GM21619 (cell line): ENCODE data around the gene PSMB7.
"Not testable (repeated sequence)": the region's sequence is repeated elsewhere in the genome, so short reads cannot be mapped to it uniquely, and the experiment has no call there.

Experiments used
- ATAC-seq: cut with Tn5 transposase; IDR thresholded peaks from one replicate; pipeline ENCODE4 v1.9.1; 2021; ENCODE audit not compliant: unreplicated experiment

The PSMB7 gene

DNA sequence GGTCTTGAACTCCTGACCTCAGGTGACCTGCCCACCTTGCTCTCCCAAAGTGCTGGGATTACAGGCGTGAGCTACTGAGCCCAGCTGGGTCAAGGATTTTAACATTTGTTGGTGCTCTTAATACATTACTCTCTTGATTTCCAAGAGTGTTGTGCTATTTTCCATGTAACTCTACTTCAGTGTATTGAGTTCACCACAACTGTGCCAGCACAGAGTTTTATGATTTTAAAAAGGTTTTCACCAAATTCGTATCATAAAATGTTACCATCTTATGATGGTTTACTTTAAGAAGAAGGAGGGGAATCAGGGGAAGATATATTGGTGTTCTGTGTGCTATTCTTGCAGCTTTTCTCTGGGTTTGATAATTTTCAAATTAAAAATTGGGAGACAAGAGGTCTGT is 28.4 kb upstream of the PSMB7 start:
- ATAC-seq: no peak

DNA sequence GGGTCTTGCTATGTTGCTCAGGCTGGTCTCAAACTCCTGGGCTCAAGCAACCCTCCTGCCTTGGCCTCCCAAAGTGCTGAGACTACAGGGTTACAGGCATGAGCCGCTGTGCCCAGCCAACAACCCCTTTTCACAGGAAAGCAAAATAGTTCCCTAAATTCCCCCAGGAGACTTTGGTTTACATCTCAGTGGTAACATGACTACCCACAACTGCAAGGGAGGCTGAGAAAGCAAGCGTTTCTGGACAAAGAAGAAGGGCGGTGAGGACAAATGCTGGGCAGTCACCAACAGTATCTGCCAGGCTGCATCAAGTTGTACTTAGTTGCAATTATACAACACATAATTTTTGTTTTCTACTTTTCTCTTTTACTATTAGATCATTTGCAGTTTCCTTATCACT is 27.6 kb upstream of the PSMB7 start:
- no peak for ATAC-seq

DNA sequence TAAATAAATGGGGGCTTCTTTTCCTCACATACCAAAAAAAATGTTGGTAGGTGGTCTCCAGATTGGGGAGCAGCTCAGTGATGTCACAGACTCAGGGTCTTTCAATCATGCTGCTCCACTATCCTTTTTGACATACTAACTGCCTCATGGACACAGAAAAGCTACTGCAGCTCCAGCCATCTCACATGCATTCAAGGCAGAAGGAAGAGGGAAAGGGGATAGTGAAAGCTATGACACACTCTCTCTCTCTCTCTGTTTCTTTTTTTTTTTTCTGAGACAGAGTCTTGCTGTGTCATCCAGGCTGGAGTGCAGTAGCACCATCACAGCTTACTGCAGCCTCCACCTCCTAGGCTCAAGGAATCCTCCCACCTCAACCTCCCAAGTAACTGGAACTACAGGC is 27.1 kb upstream of the PSMB7 start:
- no peak for ATAC-seq

DNA sequence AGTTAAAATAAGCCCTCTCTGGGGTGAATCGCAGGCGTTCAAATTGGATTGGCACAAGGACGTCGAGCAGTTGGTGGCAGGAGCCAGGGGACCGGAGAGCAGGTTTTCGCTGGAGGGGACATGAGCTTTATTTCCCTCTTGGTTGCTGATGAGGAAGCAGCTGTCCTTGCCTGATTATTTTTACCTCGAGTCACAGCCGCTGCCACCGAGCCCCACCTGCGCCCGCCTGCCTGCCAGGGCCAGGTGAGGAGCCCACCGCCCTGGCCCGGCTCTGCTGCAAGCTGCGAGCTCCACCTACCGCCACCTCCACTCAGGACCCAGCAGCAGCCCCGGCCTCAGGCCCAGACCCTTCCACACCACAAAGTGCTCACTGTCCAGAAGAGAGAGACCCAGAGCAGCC is 26.0 kb upstream of the PSMB7 start:
- no peak for ATAC-seq

DNA sequence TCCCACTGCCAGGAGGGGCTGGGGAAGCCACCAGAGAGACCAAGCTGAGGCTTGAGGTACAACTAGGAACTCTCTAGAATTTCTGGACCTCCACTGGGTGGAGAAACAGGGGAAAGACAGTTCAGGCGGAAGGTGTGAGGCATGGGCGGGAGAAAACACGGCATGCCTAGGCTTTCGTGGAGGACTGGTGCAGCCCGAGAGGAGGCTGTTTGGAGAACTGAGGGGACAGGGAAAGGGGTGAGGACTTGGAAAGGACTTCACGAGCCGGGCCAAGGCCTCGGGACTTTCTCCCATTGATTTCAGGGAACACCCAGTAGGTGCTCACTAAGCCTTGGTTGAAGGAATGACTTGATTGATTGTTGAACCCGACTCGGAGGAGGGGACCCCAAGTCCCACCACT is 25.5 kb upstream of the PSMB7 start:
- ATAC-seq: no peak

DNA sequence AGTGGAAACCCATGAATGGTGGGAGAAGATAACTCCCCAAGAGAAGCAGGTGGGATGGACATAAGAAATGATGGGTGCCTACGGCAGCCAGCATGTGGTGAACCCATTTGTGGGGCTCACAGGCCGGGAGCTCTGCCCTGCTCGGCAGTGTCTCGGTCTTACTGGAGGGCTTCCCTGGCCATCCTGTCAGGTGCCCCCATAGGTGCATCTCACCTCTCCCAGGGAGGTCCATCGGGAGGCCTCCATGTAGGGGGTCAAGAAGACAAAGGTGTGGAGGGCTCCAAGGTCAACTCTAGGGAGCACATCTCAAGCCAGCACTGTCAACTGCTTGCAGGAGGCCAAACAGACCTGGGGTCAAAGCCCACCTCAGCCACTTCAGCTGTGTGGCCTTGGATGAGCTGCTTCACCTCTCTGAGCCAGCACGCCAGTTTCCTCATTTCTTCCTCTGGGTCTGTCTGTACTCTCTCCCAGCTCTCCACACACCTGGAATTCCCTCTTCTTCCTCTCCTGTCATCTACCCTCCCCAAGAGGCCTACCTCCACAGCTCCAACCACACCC is 24.5 kb upstream of the PSMB7 start:
- ATAC-seq: no peak

DNA sequence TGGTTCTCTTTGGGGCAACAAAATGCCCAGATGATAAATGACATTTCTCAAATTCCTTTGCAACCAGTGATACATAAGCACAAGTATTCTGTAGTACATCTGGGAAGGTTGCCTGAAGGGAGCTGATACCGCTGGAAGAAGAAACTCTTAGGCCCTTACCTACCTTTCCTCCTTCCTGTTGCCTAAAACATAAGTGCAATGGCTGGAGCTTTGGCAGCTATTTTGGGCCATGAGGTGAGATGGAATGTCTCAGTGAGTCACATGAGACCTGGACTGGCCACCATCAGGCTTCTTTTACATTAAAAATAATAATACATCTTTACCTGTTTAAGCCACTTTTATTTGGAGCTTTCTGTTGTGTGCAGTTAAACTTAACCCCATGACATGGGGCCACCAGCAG is 23.8 kb upstream of the PSMB7 start:
- no peak for ATAC-seq

DNA sequence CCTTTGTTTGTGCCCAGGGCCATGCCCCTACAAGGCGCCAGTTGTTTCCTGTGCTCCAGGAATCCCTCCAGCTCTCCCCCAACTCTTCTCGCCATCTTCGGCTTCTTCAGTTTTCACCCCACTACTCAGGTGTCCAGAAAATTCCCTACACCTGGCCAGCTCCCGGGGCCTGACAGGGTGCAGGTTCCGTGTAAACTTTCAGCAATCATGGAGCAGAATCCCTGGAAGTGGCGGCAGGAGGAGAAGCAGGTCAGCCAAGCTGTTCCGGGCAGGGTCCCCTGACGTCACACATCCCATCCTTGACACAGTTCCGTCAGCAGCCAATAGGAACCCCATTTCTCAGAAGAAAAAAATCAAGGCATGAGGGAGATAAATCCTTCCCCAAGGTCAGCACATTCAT is 22.8 kb upstream of the PSMB7 start:
- ATAC-seq: no peak

DNA sequence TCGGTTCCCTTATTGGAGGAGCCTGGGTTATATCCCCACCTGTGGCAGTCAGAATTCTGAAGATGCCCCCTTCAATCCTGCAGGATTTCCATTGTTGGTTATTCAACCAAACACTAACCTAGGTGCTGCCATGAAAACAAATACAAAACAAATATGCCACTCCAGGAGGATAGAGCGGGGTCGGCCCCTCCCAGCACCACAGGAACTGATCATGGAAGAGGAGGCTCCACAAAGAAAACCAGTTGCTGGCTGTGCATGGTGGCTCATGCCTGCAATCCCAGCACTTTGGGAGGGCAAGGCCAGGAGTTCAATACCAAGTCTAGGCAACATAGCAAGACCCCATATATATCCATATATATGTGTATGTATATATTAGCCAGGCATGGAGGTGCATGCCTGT is 21.8 kb upstream of the PSMB7 start:
- ATAC-seq: no peak

DNA sequence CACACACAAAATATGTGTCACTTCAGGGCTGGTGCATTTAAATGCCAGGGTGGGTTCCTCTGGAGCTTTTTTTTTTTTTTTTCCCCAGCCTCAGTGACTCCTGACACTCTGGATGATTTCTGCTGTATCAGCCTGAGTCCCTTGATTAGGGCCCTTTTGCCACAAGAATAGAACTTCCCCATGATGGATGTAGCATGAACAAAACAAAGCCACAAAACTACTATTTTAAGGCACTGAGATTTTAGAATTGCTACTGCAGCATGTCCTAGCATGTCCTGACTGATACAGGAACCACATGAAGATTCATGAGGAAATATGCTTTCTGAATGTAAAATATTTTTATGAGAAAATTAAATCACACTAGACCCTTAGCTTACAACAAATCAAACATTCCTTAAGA is 21.1 kb upstream of the PSMB7 start:
- no peak for ATAC-seq

DNA sequence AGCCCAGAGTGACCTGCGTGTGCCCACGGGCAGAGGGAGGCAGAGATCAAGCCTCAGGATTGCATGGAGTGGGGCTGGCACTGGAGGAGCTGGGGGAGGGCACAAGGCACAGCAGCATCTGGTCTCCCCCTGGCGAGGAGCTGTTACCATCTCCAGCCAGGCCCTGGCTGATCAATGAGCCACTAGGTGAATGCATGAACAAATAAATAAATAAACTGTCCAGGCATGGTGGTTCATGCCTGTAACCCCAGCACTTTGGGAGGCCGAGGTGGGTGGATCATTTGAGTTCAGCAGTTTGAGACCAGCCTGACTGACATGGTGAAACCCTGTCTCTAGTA is 14.3 kb upstream of the PSMB7 start:
- ATAC-seq: no peak

DNA sequence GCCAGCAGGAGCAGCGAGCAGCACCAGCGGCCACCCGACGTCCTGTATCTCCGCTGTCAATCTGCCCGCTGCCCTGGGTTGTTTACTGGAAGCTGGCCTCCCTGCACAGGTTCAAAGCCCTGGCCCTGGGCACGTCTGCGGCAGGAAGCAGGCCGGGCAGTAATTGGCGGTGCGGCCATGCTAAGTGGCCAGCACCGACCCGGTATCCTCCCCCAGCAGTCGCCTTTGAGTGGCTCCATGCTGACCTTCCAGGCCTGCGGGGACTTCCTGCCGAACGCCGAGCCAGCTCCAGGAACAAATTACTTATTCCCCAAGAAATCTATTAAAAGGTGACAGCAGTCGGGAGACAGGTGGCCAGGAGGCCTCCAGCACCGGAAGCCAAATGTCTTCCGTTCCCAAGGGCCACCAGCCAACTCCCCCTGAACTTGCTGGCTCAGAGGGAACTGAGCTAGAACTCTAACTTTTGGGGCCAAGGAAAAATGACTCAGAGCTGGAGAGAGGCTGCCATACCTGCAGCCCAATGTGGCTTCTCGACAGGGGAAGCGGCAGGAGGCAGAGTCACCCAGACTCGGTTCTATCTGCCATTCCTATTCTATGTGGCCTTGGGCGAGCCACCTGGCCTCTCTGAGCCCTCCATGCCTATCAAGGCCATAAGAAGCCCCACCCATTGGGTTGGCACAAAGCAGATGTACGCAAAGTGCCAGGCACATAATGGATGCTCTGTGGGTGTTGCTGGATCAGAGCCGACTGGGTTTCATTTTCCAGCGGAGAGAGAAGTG is 13.7 kb upstream of the PSMB7 start:
- no peak for ATAC-seq

DNA sequence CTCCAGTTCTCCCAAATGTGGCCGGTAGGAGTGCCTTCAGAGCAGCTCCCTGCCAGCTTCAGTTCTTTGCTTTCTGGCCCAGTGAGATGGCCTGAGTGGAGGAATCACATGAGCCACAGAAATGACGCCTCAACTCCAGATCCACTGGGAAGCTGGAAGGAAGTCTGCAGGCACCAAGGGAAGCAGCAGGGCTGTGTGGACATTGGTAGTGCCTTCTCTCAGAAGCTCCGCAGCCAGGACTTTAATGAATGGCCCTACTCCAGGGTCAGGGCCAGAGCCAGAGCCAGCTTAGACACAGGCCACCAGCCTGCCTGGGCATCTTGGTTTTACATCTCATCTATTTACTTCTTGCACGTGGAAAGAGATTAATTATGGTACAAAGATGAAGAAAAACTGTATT is 12.0 kb upstream of the PSMB7 start:
- no peak for ATAC-seq

DNA sequence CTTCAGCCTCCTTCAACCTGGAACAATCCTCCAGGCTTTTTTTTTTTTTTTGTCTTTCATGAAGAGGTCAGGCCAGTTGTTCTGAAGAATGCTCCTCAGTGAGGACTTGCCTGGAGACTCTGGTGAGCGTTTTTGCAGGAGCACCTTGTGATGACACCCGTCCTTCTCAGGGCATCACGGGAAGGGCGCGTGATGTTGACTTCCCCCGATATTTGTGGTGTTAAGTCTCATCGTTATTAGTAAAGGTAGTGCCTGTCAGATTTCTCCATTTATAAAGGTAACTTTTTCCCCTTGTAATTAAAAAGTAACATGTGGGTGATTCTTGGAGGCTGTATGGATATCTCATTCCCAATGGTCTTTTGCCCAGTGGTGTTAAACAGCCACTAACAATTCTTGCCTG is 11.1 kb upstream of the PSMB7 start:
- no peak for ATAC-seq

DNA sequence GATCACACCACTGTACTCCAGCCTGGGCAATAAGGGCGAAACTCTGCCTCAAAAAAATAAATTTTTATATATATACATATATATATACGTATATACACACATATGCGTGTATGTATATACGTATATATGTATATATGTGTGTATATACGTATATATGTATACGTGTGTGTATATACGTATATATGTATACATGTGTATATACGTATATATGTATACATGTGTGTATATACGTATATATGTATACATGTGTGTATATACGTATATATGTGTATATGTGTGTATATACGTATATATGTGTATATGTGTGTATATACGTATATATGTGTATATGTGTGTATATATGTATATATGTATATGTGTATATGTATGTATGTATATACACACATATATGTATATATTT is 10.5 kb upstream of the PSMB7 start:
- not testable (repeated sequence) for ATAC-seq

DNA sequence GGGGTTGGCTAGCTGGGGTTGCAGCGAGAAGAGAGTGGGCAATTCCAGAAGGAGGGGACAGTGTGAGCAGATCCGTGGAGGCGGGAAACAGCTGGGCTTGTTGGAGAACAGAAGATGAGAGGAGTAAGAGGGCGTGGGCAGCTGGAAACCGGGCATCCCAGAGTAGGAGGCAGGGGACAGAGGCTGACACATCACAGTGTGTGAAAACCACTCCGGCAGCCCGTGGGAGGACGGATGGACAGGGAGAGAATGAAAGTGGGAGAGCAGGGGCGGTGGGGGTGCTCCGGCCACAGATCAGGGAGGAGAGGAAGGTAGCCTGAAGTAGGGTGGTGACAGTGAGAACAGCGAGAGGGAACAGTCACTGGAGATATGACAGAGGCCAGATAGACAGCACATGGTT is 8.3 kb upstream of the PSMB7 start:
- ATAC-seq: no peak

DNA sequence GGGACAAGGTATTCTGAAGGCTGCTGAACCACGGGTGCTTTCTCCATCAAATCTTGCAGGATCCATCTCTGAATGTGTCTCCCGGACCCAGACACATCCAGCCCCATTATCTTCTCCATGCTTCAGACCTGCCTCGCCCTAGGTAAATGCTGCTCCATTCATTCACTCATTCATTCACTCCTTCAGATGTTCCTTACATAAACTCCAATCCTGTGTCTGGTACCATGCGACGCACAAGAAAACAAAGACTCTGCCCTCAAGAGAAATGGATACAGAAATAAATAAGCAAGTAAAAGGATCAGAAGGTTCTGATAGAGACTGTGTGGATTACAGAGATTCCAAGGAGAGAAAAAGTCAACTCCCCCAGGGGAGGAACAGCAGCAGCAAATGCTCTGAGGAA is 7.9 kb upstream of the PSMB7 start:
- no peak for ATAC-seq

DNA sequence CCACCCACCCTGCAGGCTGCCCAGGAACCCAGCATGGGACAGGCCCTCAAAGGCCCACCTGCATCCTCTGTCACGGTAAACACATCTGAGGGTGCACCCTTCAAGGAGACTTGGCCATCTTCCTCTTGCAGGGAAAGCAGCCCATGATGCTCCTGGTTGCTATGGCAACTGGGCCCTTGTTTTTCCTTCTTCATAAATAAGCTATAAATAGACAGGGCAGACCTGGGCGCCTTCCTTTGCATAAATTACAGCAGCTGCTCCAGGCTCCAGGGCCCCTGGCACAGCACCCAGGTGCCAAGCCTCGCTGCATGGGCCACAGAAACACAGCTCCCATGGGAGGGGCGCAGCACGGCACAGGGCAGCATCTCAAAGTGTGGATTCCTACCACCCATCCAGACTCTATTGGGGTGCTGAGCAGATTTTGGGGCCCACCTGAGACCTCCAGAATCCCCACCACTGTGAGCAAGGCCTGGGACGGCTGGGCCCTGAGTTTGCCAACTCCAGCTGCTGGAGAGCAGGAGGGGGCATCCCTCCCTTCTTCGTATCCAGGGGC is 5.8 kb upstream of the PSMB7 start:
- ATAC-seq: no peak

DNA sequence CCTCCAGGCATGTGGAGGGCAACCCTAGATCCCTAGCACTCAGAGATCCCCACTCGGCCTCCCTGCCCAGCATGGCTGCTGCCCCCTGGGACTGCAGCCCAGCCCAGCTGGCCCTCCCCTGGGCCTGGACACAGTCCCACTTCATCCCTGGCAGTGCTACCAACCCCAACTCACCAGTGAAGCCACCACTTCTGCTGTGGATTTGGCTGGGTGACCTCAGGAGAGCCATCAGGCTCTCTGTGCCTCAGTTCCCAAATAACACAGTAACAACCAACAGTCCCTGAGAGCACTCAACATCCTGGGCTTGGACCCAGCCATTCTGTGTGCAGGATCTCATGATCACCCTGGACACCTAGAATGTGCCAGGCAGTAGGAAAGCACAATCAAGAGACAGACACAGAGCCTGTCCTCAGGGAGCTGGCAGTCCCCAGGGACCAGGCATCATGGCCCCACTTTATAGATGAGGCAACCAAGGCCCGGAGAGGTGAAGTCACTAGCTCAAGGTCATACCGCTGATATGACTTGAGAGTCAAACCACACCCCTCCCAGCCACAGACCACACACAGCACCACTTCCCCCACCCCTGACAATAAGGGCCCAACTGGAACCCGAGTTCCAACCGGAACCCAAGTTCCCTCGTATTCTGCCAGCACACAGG is 4.7 kb upstream of the PSMB7 start:
- ATAC-seq: no peak

DNA sequence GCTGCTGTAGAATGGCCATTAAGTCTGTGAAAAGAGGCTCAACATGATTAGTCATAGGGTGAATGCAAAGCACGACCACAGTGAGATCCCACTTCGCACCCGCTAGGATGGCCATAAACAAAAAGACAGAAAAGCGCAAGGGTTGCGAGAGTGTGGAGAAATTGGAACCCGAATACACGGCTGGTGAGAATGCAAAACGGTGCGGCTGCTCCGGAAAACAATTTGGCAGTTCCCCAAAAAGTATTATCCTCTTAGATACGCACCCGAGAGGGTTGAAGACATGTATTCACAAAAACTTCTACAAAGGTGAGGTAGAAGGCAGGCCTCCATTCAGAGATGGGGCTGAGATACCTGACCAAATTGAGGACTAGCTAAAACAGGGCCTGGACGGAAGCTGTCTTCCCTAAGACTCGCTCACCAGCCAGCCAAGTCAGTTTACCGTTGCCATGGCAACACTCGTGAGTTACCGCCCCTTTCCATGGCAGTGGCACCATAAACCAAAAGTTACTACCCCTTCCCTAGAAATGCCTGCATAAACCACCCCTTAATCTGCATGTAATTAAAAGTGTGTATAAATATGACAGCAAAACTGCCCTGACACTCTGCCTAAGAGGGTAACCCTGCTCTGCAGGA is 726 bp upstream of the PSMB7 start:
- no peak for ATAC-seq

DNA sequence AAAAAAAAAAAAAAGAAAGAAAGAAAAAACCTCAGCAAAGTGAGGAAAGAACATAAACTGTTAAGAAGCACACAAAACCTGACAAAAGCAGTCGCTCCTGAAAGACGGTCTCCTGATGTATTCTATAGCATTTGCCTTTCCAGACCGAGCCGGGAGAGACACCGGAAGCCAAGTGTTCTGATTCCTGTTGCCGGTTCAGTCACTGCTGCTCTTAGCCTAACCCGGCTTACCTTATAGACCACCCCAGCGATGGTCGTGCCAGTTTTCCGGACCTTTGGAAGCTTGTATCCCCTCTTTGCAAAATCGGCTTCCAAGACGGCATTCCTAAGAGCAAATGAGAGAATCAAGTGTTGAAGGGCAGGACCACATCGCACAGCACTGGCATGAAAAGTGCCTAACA is 630 bp downstream of the PSMB7 start:
- ATAC-seq: no peak

DNA sequence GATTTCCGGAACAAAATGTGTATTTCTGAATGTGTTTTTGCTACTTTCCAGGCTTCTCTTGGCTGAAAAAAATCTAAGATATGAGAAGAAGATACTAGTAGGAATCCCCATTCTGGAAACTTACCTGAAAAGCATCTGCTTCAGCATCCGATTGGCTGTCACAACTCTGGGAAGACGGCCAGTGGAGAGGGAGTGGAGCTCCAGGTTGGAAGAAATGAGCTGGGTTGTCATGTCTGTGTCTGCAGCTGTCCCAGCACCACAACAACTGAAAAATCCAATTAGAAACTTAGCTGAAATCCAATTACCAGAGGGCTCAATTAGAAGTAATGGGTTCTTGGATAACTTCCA is 3.0 kb downstream of the PSMB7 start:
- ATAC-seq: no peak
